Endothelial cell of umbilical vein (primary cell): Measurements from ENCODE around the gene SESTD1. TPM values are rescaled to one million over a fixed set of nuclear protein-coding genes. Genes with fewer than 3 reads are reported as not detected.

Experiments used
- BruUV-seq: library from RNA; stranded (reverse); fragments of 400-500 nt; replicated peaks from 2 replicates; lab custom pipeline; 2021; lab: Mats Ljungman, UMichigan
- CTCF ChIA-PET: fragments of 300-600, 350-600 bp; sonication (Branson Sonifier 250); formaldehyde crosslinking; loops from one replicate; lab custom pipeline; 2021; ENCODE audit warnings: antibody characterized with exemption, inconsistent platforms; lab: Charles Lee
- POLR2A ChIA-PET: fragments of 300-600, 350-600 bp; sonication (Branson Sonifier 250); formaldehyde crosslinking; loops from one replicate; lab custom pipeline; 2021; ENCODE audit warnings: antibody characterized with exemption, inconsistent platforms; lab: Charles Lee
- DNase-seq: peaks from one replicate; pipeline ENCODE4 v3.0.0-alpha.2; 2011; ENCODE audit warnings: low read depth, low spot score
- FAIRE-seq: peaks from 2 replicates; lab custom pipeline; 2011; peaks lifted over from hg19 to GRCh38; lab: Jason Lieb, UNC
- H2AFZ ChIP-seq: 2 replicates; pipeline ENCODE4 v1.6.0; 2012; ENCODE audit warnings: low read depth, low read length, control low read depth, inconsistent platforms
- H3K27ac ChIP-seq: 2 replicates; pipeline ENCODE4 v1.5.1; 2011; ENCODE audit warnings: low read depth, mild to moderate bottlenecking, control low read depth, low read length, moderate library complexity; ENCODE audit not compliant: insufficient read depth
- H3K27me3 ChIP-seq, 2 experiments: 2 replicates each; pipeline versions ENCODE4 v1.6.0 to v1.6.1; 2011; ENCODE audit warnings: low read length in 2 of 2, mixed read lengths in 1 of 2; ENCODE audit not compliant: control insufficient read depth in 2 of 2, insufficient read depth in 2 of 2
- H3K36me3 ChIP-seq, 2 experiments: 2 replicates in 1 of 2; 3 replicates in 1 of 2; pipeline ENCODE4 v1.5.1; 2011; ENCODE audit warnings: low read length in 2 of 2, mild to moderate bottlenecking in 1 of 2, moderate library complexity in 1 of 2; ENCODE audit not compliant: control insufficient read depth in 2 of 2, insufficient read depth in 2 of 2; ENCODE audit errors: extremely low read depth in 1 of 2
- H3K4me1 ChIP-seq: 3 replicates; pipeline ENCODE4 v1.5.1; 2011; ENCODE audit warnings: mild to moderate bottlenecking, low read length; ENCODE audit not compliant: control insufficient read depth, insufficient read depth; ENCODE audit errors: extremely low read depth
- H3K4me2 ChIP-seq: 2 replicates; pipeline ENCODE4 v1.6.1; 2011; ENCODE audit warnings: low read length, control low read depth, mixed read lengths; ENCODE audit not compliant: insufficient read depth
- H3K4me3 ChIP-seq, 3 experiments: fragments of 200-600 bp in 1 of 3; sonication (generic), shearing (Covaris generic) in 1 of 3; replicated peaks in 1 of 3; 2 replicates each; pipeline ENCODE4 v1.5.1; 2011 to 2016; ENCODE audit warnings: control low read depth in 3 of 3, low read length in 3 of 3, mild to moderate bottlenecking in 2 of 3, inconsistent platforms in 1 of 3, low read depth in 1 of 3, moderate library complexity in 1 of 3; ENCODE audit not compliant: insufficient read depth in 1 of 3
- H3K79me2 ChIP-seq: 2 replicates; pipeline ENCODE4 v1.6.0; 2012; ENCODE audit warnings: low read length, inconsistent platforms; ENCODE audit not compliant: control insufficient read depth, insufficient read depth
- H3K9ac ChIP-seq: replicated peaks from 2 replicates; pipeline ENCODE3; 2011; ENCODE audit warnings: low read length, control low read depth; ENCODE audit not compliant: insufficient read depth; ENCODE audit errors: extremely low read depth
- H3K9me1 ChIP-seq: replicated peaks from 3 replicates; pipeline ENCODE4 v1.6.0; 2011; ENCODE audit warnings: mild to moderate bottlenecking, low read length; ENCODE audit not compliant: control insufficient read depth, insufficient read depth; ENCODE audit errors: extremely low read depth
- H3K9me3 ChIP-seq: replicated peaks from 2 replicates; pipeline ENCODE4 v1.5.1; 2012; ENCODE audit warnings: low read length, inconsistent platforms; ENCODE audit not compliant: control insufficient read depth, insufficient read depth
- H4K20me1 ChIP-seq: replicated peaks from 2 replicates; pipeline ENCODE3; 2011; ENCODE audit warnings: mild to moderate bottlenecking, low read length; ENCODE audit not compliant: control insufficient read depth, insufficient read depth; ENCODE audit errors: extremely low read depth
- CTCF ChIP-seq, 2 donors: IDR thresholded peaks; 1 replicate in 1 of 2; 2 replicates in 1 of 2; pipeline ENCODE4 v1.5.1; 2011; ENCODE audit warnings: low read length in 2 of 2, mild to moderate bottlenecking in 2 of 2, moderate library complexity in 2 of 2, control low read depth in 1 of 2, inconsistent platforms in 1 of 2, low read depth in 1 of 2; ENCODE audit not compliant: insufficient read depth in 1 of 2; ENCODE audit errors: extremely low read depth in 1 of 2
- EZH2 ChIP-seq: IDR thresholded peaks from 2 replicates; pipeline ENCODE4 v1.6.1; 2012; ENCODE audit warnings: borderline replicate concordance, low read depth, mild to moderate bottlenecking, moderate library complexity, low read length, inconsistent platforms; ENCODE audit not compliant: severe bottlenecking
- FOS ChIP-seq: IDR thresholded peaks from 2 replicates; pipeline ENCODE4 v1.6.1; 2011; ENCODE audit warnings: mild to moderate bottlenecking, low read length, moderate library complexity, borderline replicate concordance; ENCODE audit not compliant: insufficient read depth
- GATA2 ChIP-seq: IDR thresholded peaks from 2 replicates; pipeline ENCODE4 v1.7.0; 2011; ENCODE audit warnings: low read depth, mild to moderate bottlenecking, moderate library complexity, mixed read lengths, low read length; ENCODE audit not compliant: insufficient read length, insufficient read depth
- JUN ChIP-seq: IDR thresholded peaks from 2 replicates; pipeline ENCODE4 v1.6.1; 2011; ENCODE audit warnings: borderline replicate concordance, low read depth; ENCODE audit not compliant: insufficient read length, insufficient read depth
- MAX ChIP-seq: IDR thresholded peaks from 2 replicates; pipeline ENCODE4 v1.6.1; 2011; ENCODE audit not compliant: insufficient read depth, insufficient read length
- MYC ChIP-seq: IDR thresholded peaks from one replicate; pipeline ENCODE4 v1.6.1; 2011; ENCODE audit warnings: mild to moderate bottlenecking, low read depth, low read length
- POLR2A ChIP-seq: IDR thresholded peaks from 2 replicates; pipeline ENCODE4 v1.6.1; 2012; ENCODE audit warnings: low read depth, mild to moderate bottlenecking, control low read depth, low read length
- POLR2AphosphoS5 ChIP-seq: IDR thresholded peaks from 2 replicates; pipeline ENCODE4 v1.6.1; 2012; ENCODE audit warnings: low read depth, mild to moderate bottlenecking, control low read depth, low read length, moderate library complexity; ENCODE audit not compliant: insufficient read depth
- dilution Hi-C: fragments of 300-500 bp; cut with MboI; formaldehyde crosslinking; loops from one replicate; pipeline ENCODE4 v1.15.0; 2019; ENCODE audit warnings: low sequenced_read_pairs; ENCODE audit not compliant: extremely low pct_ligation_motif_present
- intact Hi-C: fragments of 100-400 bp; cut with micrococcal nuclease; formaldehyde crosslinking; loops from one replicate; pipeline ENCODE4 v1.10.0; 2022
- polyA plus RNA-seq, 4 experiments: library from polyadenylated mRNA; depleted of rRNA in 3 of 4; stranded (reverse) in 3 of 4; unstranded in 1 of 4; fragments of >200 nt; gene quantifications; 2 replicates each; pipeline versions ENCODE4 v1.2.1 to v1.2.3, GENCODE V29; 2011 to 2012; ENCODE audit warnings: missing spikeins in 1 of 4
- total RNA-seq: library from RNA; stranded (reverse); gene quantifications from 2 replicates; pipeline ENCODE4 v1.2.3, GENCODE V29; 2021

The SESTD1 gene
- total and polyA plus RNA-seq, 2 donors (not counting 3 experiments of a cell fraction or from before 2014, with no cell fraction given) = 9.8 to 72.4 TPM

GRCh38 chr2:179305125-179305524 is 40.5 kb upstream of the SESTD1 start:
- no peaks in the 10 kb centered on the region for H3K9me1 ChIP-seq
- TF ChIP-seq MYC (no peak), EZH2 (no peak), MAX (no peak), CTCF (IDR thresholded peaks at IDR 0.05; ENCODE audit: extremely low read depth in 1 of 2, insufficient read depth in 1 of 2, low read depth in 1 of 2, low read length in 2 of 2) (no peak)
- no peak for FAIRE-seq
- H3K4me2 ChIP-seq = no peak overlapping the region
- H3K27ac ChIP-seq = no peak overlapping the region
- intact Hi-C loops = no loop called here
- no TSS peak for BruUV-seq
- H3K27me3 ChIP-seq = no peaks in the 10 kb centered on the region
- ChIA-PET CTCF (no interaction called here), POLR2A (no interaction called here)
- H3K9ac ChIP-seq = no peak overlapping the region
- no peaks in the 10 kb centered on the region for H4K20me1 ChIP-seq
- DNase-seq = no peak
- H3K79me2 ChIP-seq = no peaks in the 10 kb centered on the region
- no peaks in the 10 kb centered on the region for H3K4me1 ChIP-seq
- dilution Hi-C loops = no loop called here
- no peaks in the 10 kb centered on the region for H3K9me3 ChIP-seq
- no peaks in the 10 kb centered on the region for H3K36me3 ChIP-seq
- H2AFZ ChIP-seq = no peak overlapping the region
- no peak overlapping the region for H3K4me3 ChIP-seq

- Histone ChIP-seq H3K9ac (no peak overlapping the region), H2AFZ (no peak overlapping the region), H3K4me1 (no peaks in the 10 kb centered on the region), H3K79me2 (no peaks in the 10 kb centered on the region), H3K9me3 (no peaks in the 10 kb centered on the region), H3K36me3 (no peaks in the 10 kb centered on the region), H4K20me1 (no peaks in the 10 kb centered on the region), H3K4me2 (no peak overlapping the region), H3K4me3 (no peak overlapping the region), H3K9me1 (no peaks in the 10 kb centered on the region), H3K27ac (no peak overlapping the region), H3K27me3 (no peaks in the 10 kb centered on the region)
- BruUV-seq = no TSS peak
- ChIA-PET CTCF (no interaction called here), POLR2A (no interaction called here)
- no peak for FAIRE-seq
- no peak for TF ChIP-seq GATA2
- no peak for TF ChIP-seq POLR2A
- TF ChIP-seq JUN = no peak
- no peak for TF ChIP-seq MAX
- TF ChIP-seq CTCF (IDR thresholded peaks at IDR 0.05; ENCODE audit: extremely low read depth in 1 of 2, insufficient read depth in 1 of 2, low read depth in 1 of 2, low read length in 2 of 2) = no peak
- TF ChIP-seq POLR2AphosphoS5 = no peak
- TF ChIP-seq MYC = no peak
- no peak for TF ChIP-seq EZH2
- no peak for TF ChIP-seq FOS
- dilution Hi-C loops = no loop called here
- no peak for DNase-seq
- intact Hi-C loops = no loop called here
These were observed 39.8 kb upstream of the SESTD1 start for GRCh38 chr2:179304424-179304823.
